Heart left ventricle (tissue), 16 donors: ENCODE measurements around the gene CDK4. TPM values are rescaled to one million over a fixed set of nuclear protein-coding genes. Genes with fewer than 3 reads are reported as not detected.
A peak's percentile ranks its signal among the peaks of the same experiment; 100 is the strongest.

ENCODE experiments used
- ATAC-seq, 4 donors: fragments of 200-7000 bp; cut with Tn5 transposase; one replicate each; pipeline ENCODE4 v1.9.1; 2020 to 2022; ENCODE audit warnings: moderate library complexity in 4 of 4, mild to moderate bottlenecking in 3 of 4, moderate number of reproducible peaks in 1 of 4
- DNase-seq, 5 donors: peaks; one replicate each; pipeline ENCODE4 v3.0.0-alpha.2; 2020
- H3K27ac ChIP-seq, 12 donors: fragments of 200-600 bp; sonication (generic) in 4 of 12; one replicate each; pipeline versions ENCODE4 v1.5.0 to v1.8.0; 2016 to 2022; ENCODE audit warnings: mild to moderate bottlenecking in 2 of 12
- H3K27me3 ChIP-seq, 9 donors: fragments of 200-600 bp; sonication (generic) in 2 of 9; one replicate each; pipeline versions ENCODE4 v1.5.1 to v1.8.0; 2016 to 2022; ENCODE audit warnings: mild to moderate bottlenecking in 3 of 9
- H3K36me3 ChIP-seq, 9 donors: fragments of 200-600 bp; sonication (generic) in 2 of 9; one replicate each; pipeline versions ENCODE4 v1.5.0 to v1.8.0; 2018 to 2022; ENCODE audit warnings: mild to moderate bottlenecking in 2 of 9
- H3K4me1 ChIP-seq, 12 donors: fragments of 200-600 bp; sonication (generic) in 4 of 12; one replicate each; pipeline versions ENCODE4 v1.5.0 to v1.8.0; 2016 to 2022; ENCODE audit warnings: mild to moderate bottlenecking in 3 of 12
- H3K4me3 ChIP-seq, 12 donors: fragments of 200-600 bp; sonication (generic) in 4 of 12; one replicate each; pipeline versions ENCODE4 v1.5.0 to v1.8.0; 2017 to 2022; ENCODE audit warnings: mild to moderate bottlenecking in 9 of 12, moderate library complexity in 4 of 12
- H3K9me3 ChIP-seq, 12 donors: fragments of 200-600 bp; sonication (generic) in 4 of 12; one replicate each; pipeline versions ENCODE4 v1.5.0 to v1.8.0; 2016 to 2022; ENCODE audit warnings: mild to moderate bottlenecking in 1 of 12
- CTCF ChIP-seq, 12 donors: fragments of 200-600 bp; sonication (generic) in 4 of 12; IDR thresholded peaks; one replicate each; pipeline versions ENCODE4 v1.5.0 to v1.8.0; 2018 to 2022; ENCODE audit warnings: antibody characterized with exemption in 12 of 12, mild to moderate bottlenecking in 5 of 12
- POLR2A ChIP-seq, 2 donors: fragments of 450-650 bp; IDR thresholded peaks; one replicate each; pipeline ENCODE4 v1.6.1; 2017; ENCODE audit warnings: antibody characterized with exemption in 2 of 2, mild to moderate bottlenecking in 2 of 2, moderate library complexity in 2 of 2
- WGBS, 4 donors: extraction: QIAGEN DNeasy Blood & Tissue Kit in 2 of 4; methylation state at CpG; one replicate each; pipeline versions ENCODE4 v1.1.5 to v1.1.7; 2013 to 2018; 5-methylcytosine and 5-hydroxymethylcytosine counted together
- intact Hi-C, 10 donors: fragments of 100-400 bp; cut with DNase I; formaldehyde crosslinking; loops; one replicate each; pipeline versions ENCODE4 v1.11.1 to v1.14.2; 2022
- polyA plus RNA-seq, 2 donors: library from polyadenylated mRNA; stranded (reverse); fragments of 200-250 nt; gene quantifications; one replicate each; pipeline ENCODE4 v1.2.3, GENCODE V29; 2013
- total RNA-seq, 9 donors: library from RNA; depleted of rRNA in 2 of 9; stranded (reverse); fragments of >200 nt in 2 of 9; fragmentation: NEBNext Ultra II Directional in 3 of 9; extraction: Animal tissue kit (Norgen Biotek cat#: 25700) in 3 of 9; gene quantifications; one replicate each; pipeline versions ENCODE4 v1.1.0 to v1.2.4, GENCODE V29; 2016 to 2023
- donor health status: ischemic (EF 13 %, LVEDD 7.1; RV severe dilation, severe dysfunction).
- donor health status: healthy with polysubstance abuse.
- donor health status: DM: no; HTN: yes; CAD: no.
- donor health status: DM: no; HTN: no; CAD: no.
- donor health status: ischemic (EF 25% LVEDD 6.9; RV normal size, moderate dysfunction).
- donor health status: ischemic (EF 25% LVEDD 5.7; RV mildly dilated, moderate dysfunction).
- donor health status: healthy.
- donor health status: DM: yes; HTN: yes; CAD: no.
- donor health status: ischemic (EF 35%, LVEDD 5.7; RV mildly dilated, moderate dysfunction).
- donor health status: nonischemic (EF 11% LVEDD 7.7; RV severe dilation, severe dysfunction).
- donor health status: DM: yes; HTN: yes; CAD: no.
- donor health status: PGD.
- donor health status: ischemic (EF 29% LVEDD 5.4; RV normal size, mild dysfunction).
- donor health status: nonischemic (EF 23%, LVEDD 6.1; RV moderate dilation, normal function).

CDK4 gene
- total and polyA plus RNA-seq, 11 donors = 23.4 to 81.9 (median 50.2) TPM

GRCh38 chr12:57724936-57725740, 27.0 kb downstream of the CDK4 start:
- H3K4me3 ChIP-seq = no peak overlapping the region
- H3K27me3 ChIP-seq = peaks cover 0 to 20% (median 0%) of the 10 kb centered on the region in 9 donors
- intact Hi-C loops = no loop called here
- H3K9me3 ChIP-seq = no peaks in the 10 kb centered on the region
- ATAC-seq = no peak
- TF ChIP-seq CTCF (IDR thresholded peaks at IDR 0.05) (no peak), POLR2A (IDR thresholded peaks at IDR 0.05) (no peak)
- 54 to 64% (median 59%) methylated on average over 7 to 11 of the region's 11 CpGs for WGBS, 4 donors
- H3K4me1 ChIP-seq = peaks cover 0 to 29% (median 9%) of the 10 kb centered on the region in 12 donors
- DNase-seq = peak in 2 of 5 donors; percentile 7 to 16
- peaks cover 0 to 51% (median 18%) of the 10 kb centered on the region in 9 donors for H3K36me3 ChIP-seq
- H3K27ac ChIP-seq = no peak overlapping the region

- H3K9me3 ChIP-seq = no peaks in the 10 kb centered on the region
- no peak for TF ChIP-seq CTCF (IDR thresholded peaks at IDR 0.05)
- no peak for TF ChIP-seq POLR2A (IDR thresholded peaks at IDR 0.05)
- WGBS, 4 donors = 78 to 86% (median 78%) methylated on average over 12 of the region's 12 CpGs
- no peak overlapping the region for H3K4me3 ChIP-seq
- ATAC-seq (no peak), DNase-seq (peak in 2 of 5 donors; percentile 4 to 8)
- H3K36me3 ChIP-seq = peaks cover 0 to 53% (median 27%) of the 10 kb centered on the region in 9 donors
- intact Hi-C loops = no loop called here
- no peak overlapping the region for H3K27ac ChIP-seq
- peaks cover 0 to 29% (median 9%) of the 10 kb centered on the region in 12 donors for H3K4me1 ChIP-seq
- H3K27me3 ChIP-seq = peaks cover 0 to 20% (median 0%) of the 10 kb centered on the region in 9 donors
Measured at GRCh38 chr12:57724003-57724935, 27.8 kb downstream of the CDK4 start.

GRCh38 chr12:57723630-57723962, 28.5 kb downstream of the CDK4 start:
- 56 to 76% (median 68%) methylated on average over 2 of the region's 2 CpGs for WGBS, 4 donors
- Histone ChIP-seq H3K4me3 (no peak overlapping the region), H3K9me3 (no peaks in the 10 kb centered on the region), H3K36me3 (peaks cover 0 to 60% (median 34%) of the 10 kb centered on the region in 9 donors), H3K27ac (no peak overlapping the region), H3K27me3 (peaks cover 0 to 20% (median 0%) of the 10 kb centered on the region in 9 donors), H3K4me1 (peaks cover 0 to 29% (median 9%) of the 10 kb centered on the region in 12 donors)
- TF ChIP-seq CTCF (IDR thresholded peaks at IDR 0.05) (no peak), POLR2A (IDR thresholded peaks at IDR 0.05) (no peak)
- ATAC-seq (no peak), DNase-seq (no peak)
- intact Hi-C loops = no loop called here
